WTC11 (cell line): Measurements from ENCODE around the gene RARA. TPM values are rescaled to one million over a fixed set of nuclear protein-coding genes. Genes with fewer than 3 reads are reported as not detected.

Source experiments
- ATAC-seq: fragments of 200-7000 bp; cut with Tn5 transposase; 2 replicates; pipeline ENCODE4 v1.10.0; 2021; ENCODE audit warnings: mild to moderate bottlenecking, moderate library complexity
- CTCF ChIA-PET: fragments of 300-600 bp; sonication (Branson Sonifier 250); formaldehyde crosslinking; loops from one replicate; lab custom pipeline; 2021; ENCODE audit warnings: antibody characterized with exemption; lab: Charles Lee
- POLR2A ChIA-PET: fragments of 350-600 bp; sonication (Branson Sonifier 250); formaldehyde crosslinking; loops from one replicate; lab custom pipeline; 2021; ENCODE audit warnings: antibody characterized with exemption; lab: Charles Lee
- DNase-seq: peaks from one replicate; pipeline ENCODE4 v3.0.0; 2021; ENCODE audit warnings: low spot score
- H3K27ac Mint-ChIP-seq: 2 replicates; pipeline ENCODE4 v1.8.0; 2021; ENCODE audit warnings: mixed read lengths
- H3K27me3 Mint-ChIP-seq: 2 replicates; pipeline ENCODE4 v1.8.0; 2021; ENCODE audit warnings: low read depth, mild to moderate bottlenecking, moderate library complexity, mixed read lengths
- H3K36me3 Mint-ChIP-seq: 2 replicates; pipeline ENCODE4 v1.8.0; 2021; ENCODE audit warnings: mixed read lengths
- H3K4me1 Mint-ChIP-seq: 2 replicates; pipeline ENCODE4 v1.8.0; 2022; ENCODE audit warnings: mixed read lengths
- H3K4me3 Mint-ChIP-seq: 2 replicates; pipeline ENCODE4 v1.8.0; 2021; ENCODE audit warnings: mild to moderate bottlenecking, moderate library complexity, mixed read lengths
- H3K9me3 Mint-ChIP-seq: 2 replicates; pipeline ENCODE4 v1.8.0; 2021; ENCODE audit warnings: mixed read lengths
- AFF4 ChIP-seq: sonication (generic); formaldehyde crosslinking; IDR thresholded peaks from 2 replicates; pipeline ENCODE4 v1.8.1; 2023; ENCODE audit warnings: mild to moderate bottlenecking, missing genetic modification reagents, borderline replicate concordance
- ERG ChIP-seq: fragments of 250-450 bp; sonication (Bioruptor Pico); IDR thresholded peaks from 2 replicates; pipeline ENCODE4 v1.8.0; 2021; ENCODE audit warnings: mild to moderate bottlenecking
- JUN ChIP-seq: sonication (generic); formaldehyde crosslinking; IDR thresholded peaks from 2 replicates; pipeline ENCODE4 v1.8.0; 2023; ENCODE audit warnings: mild to moderate bottlenecking, missing genetic modification reagents
- MAX ChIP-seq: sonication (generic); formaldehyde crosslinking; IDR thresholded peaks from 2 replicates; pipeline ENCODE4 v1.8.0; 2022; ENCODE audit warnings: mild to moderate bottlenecking, missing genetic modification reagents
- NR2C2 ChIP-seq: sonication (generic); formaldehyde crosslinking; IDR thresholded peaks from 2 replicates; pipeline ENCODE4 v1.8.0; 2022; ENCODE audit warnings: mild to moderate bottlenecking, missing genetic modification reagents
- SOX15 ChIP-seq: fragments of 250-450 bp; sonication (Bioruptor Pico); IDR thresholded peaks from 2 replicates; pipeline ENCODE4 v1.9.0; 2021; ENCODE audit warnings: mild to moderate bottlenecking
- TEAD1 ChIP-seq: sonication (generic); formaldehyde crosslinking; IDR thresholded peaks from 2 replicates; pipeline ENCODE4 v1.8.0; 2022; ENCODE audit warnings: mild to moderate bottlenecking, missing genetic modification reagents
- TEAD4 ChIP-seq: sonication (generic); formaldehyde crosslinking; IDR thresholded peaks from 2 replicates; pipeline ENCODE4 v1.8.0; 2022; ENCODE audit warnings: mild to moderate bottlenecking, missing genetic modification reagents
- TP53 ChIP-seq: sonication (generic); formaldehyde crosslinking; IDR thresholded peaks from 2 replicates; pipeline ENCODE4 v1.8.1; 2023; ENCODE audit warnings: mild to moderate bottlenecking, missing genetic modification reagents
- ZMAT4 ChIP-seq: fragments of 250-450 bp; sonication (Bioruptor Pico); IDR thresholded peaks from 2 replicates; pipeline ENCODE4 v1.9.0; 2021; ENCODE audit warnings: mild to moderate bottlenecking
- ZNF121 ChIP-seq: sonication (generic); formaldehyde crosslinking; IDR thresholded peaks from 2 replicates; pipeline ENCODE4 v1.8.0; 2023; ENCODE audit warnings: missing genetic modification reagents
- ZNF138 ChIP-seq: sonication (generic); formaldehyde crosslinking; conservative IDR thresholded peaks from 2 replicates; pipeline ENCODE4 v1.8.1; 2022; ENCODE audit warnings: mild to moderate bottlenecking, moderate library complexity, missing genetic modification reagents
- ZNF263 ChIP-seq: sonication (generic); formaldehyde crosslinking; IDR thresholded peaks from 2 replicates; pipeline ENCODE4 v1.8.1; 2022; ENCODE audit warnings: low read depth, mild to moderate bottlenecking, moderate library complexity, missing genetic modification reagents
- total RNA-seq: library from RNA; stranded (reverse); gene quantifications from 3 replicates; pipeline ENCODE4 v1.2.3, GENCODE V29; 2021

The RARA gene
- total RNA-seq, 1 experiment from 2014 or later: 20.7 TPM

GRCh38 chr17:40364121-40364861, 55.3 kb downstream of the RARA start, which contains the start of gene GJD3:
Gene GJD3, minus strand, starts transcription at chr17:40364737. Its CDS starts 922 bp downstream, at chr17:40363815.
- ChIA-PET POLR2A (interaction anchor here (0.6 kb wide), 1 partner anchor 243 kb away, joined by 4 read pairs; no protein-coding TSS in a partner anchor), CTCF (interaction anchor here (0.8 to 6.9 kb wide), 22 partner anchors 9 to 255 kb away, joined by 3 to 102 read pairs (median 6); partner anchors contain the start of genes IGFBP4, TNS4, TOP2A and WIPF2)
- ATAC-seq (peak; percentile 63), DNase-seq (peak; percentile 71)
- Mint-ChIP-seq H3K4me1 (peaks cover 34% of the 10 kb centered on the region), H3K4me3 (peak within 1 kb of the TSS; percentile 80), H3K9me3 (no peaks in the 10 kb centered on the region), H3K27me3 (peaks cover 40% of the 10 kb centered on the region), H3K36me3 (no peaks in the 10 kb centered on the region), H3K27ac (no peak within 1 kb of the TSS)
- 0 out of 2 replicates have a peak, but pooled peaks have one; percentile 62 for TF ChIP-seq TP53 (CRISPR knock-in tag)
- TF ChIP-seq ZNF263 (CRISPR knock-in tag): peak; percentile 75
- TF ChIP-seq ZNF138 (CRISPR knock-in tag): 0 out of 2 replicates have a peak, but pooled peaks have one; percentile 38
- TF ChIP-seq TEAD4 (CRISPR knock-in tag): no peak
- 0 out of 2 replicates have a peak, but pooled peaks have one; percentile 15 for TF ChIP-seq MAX (CRISPR knock-in tag)

GRCh38 chr17:40364906-40365305, 55.9 kb downstream of the RARA start:
- peaks cover 34% of the 10 kb centered on the region for H3K4me1 Mint-ChIP-seq
- TF ChIP-seq JUN (CRISPR knock-in tag) (no peak), AFF4 (CRISPR knock-in tag) (no peak), ZNF121 (CRISPR knock-in tag) (no peak), ZMAT4 (CRISPR knock-in tag) (no peak), SOX15 (no peak), MAX (CRISPR knock-in tag) (no peak), NR2C2 (CRISPR knock-in tag) (no peak), TEAD1 (CRISPR knock-in tag) (no peak)
- TF ChIP-seq, all 79 proteins: peak for 0
- DNase-seq (no peak), ATAC-seq (no peak)
- ChIA-PET CTCF (interaction anchor here (0.8 to 6.9 kb wide), 21 partner anchors 10 to 255 kb away, joined by 3 to 102 read pairs (median 6); partner anchors contain the start of genes IGFBP4, TOP2A and WIPF2), POLR2A (interaction anchor here (0.6 kb wide), 1 partner anchor 244 kb away, joined by 4 read pairs; no protein-coding TSS in a partner anchor)
- Mint-ChIP-seq H3K36me3 (no peaks in the 10 kb centered on the region), H3K27ac (no peak overlapping the region), H3K9me3 (no peaks in the 10 kb centered on the region), H3K4me3 (peak overlapping the region; percentile 80), H3K27me3 (peaks cover 40% of the 10 kb centered on the region)

GRCh38 chr17:40366076-40366860, 57.3 kb downstream of the RARA start:
- POLR2A ChIA-PET: interaction anchor here (0.5 kb wide), 1 partner anchor 229 kb away, joined by 3 read pairs; no protein-coding TSS in a partner anchor
- peaks cover 2% of the 10 kb centered on the region for H3K9me3 Mint-ChIP-seq

More at GRCh38 chr17:40366076-40366860, 57.3 kb downstream of the RARA start:
- peaks cover 27% of the 10 kb centered on the region for H3K4me1 Mint-ChIP-seq
- no peak overlapping the region for H3K27ac Mint-ChIP-seq
- H3K4me3 Mint-ChIP-seq: no peak overlapping the region
- DNase-seq (no peak), ATAC-seq (no peak)
- CTCF ChIA-PET: interaction anchor here (0.6 to 6.9 kb wide), 13 partner anchors 8 to 194 kb away, joined by 3 to 102 read pairs (median 5); partner anchors contain the start of genes IGFBP4 and TOP2A
- 0 out of 2 replicates have a peak, but pooled peaks cover under 1% of the 10 kb centered on the region for H3K36me3 Mint-ChIP-seq
- H3K27me3 Mint-ChIP-seq: peaks cover 32% of the 10 kb centered on the region
- TF ChIP-seq ERG (CRISPR knock-in tag): no peak
